Right renal cortex interstitium (tissue), 3 donors: ENCODE data around the gene SHOC2. TPM values are rescaled to one million over a fixed set of nuclear protein-coding genes. Genes with fewer than 3 reads are reported as not detected.
A peak's percentile ranks its signal among the peaks of the same experiment; 100 is the strongest.

ENCODE experiments used
- DNase-seq, 3 donors: peaks; one replicate each; pipeline ENCODE4 v3.0.0-alpha.2; 2013; ENCODE audit warnings: low read depth in 3 of 3, low spot score in 2 of 3
- polyA plus RNA-seq, 3 donors: library from polyadenylated mRNA; unstranded; fragments of 120-200 nt; gene quantifications; one replicate each; pipeline ENCODE4 v1.2.1, GENCODE V29; 2013; ENCODE audit not compliant: insufficient read length in 3 of 3

SHOC2 gene
- polyA plus RNA-seq, 3 donors: 39.6 to 43.2 (median 42.3) TPM

DNA sequence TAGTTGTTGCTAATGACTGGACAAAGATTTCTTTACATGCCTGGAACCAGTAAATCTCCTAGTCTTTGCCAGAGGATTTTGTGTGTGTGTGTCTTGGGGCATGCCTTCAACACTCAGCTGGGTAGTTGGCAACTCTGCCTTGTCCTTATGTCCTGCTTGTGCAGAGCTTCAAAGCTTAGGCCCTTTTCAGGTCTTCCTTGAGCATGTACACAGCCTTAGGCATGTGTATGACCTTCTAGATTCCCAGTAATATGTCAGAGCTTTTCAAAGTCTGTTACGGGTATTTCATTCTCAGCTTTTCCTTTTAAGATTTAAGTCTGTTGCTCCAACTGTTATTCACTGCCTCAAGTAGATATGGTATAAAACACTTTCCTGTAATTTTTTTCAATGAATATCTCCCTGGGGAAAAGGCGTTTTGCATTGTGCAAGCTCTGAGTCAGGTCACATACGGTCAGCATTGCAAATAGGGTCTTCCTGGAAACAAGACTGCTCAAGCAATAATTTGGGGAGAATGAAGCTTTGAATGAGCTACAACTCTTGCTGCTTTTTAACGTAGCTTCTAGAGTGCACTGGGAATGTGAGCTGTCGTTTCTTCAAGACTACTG, 25.5 kb downstream of the SHOC2 start:
- no peak for DNase-seq

DNA sequence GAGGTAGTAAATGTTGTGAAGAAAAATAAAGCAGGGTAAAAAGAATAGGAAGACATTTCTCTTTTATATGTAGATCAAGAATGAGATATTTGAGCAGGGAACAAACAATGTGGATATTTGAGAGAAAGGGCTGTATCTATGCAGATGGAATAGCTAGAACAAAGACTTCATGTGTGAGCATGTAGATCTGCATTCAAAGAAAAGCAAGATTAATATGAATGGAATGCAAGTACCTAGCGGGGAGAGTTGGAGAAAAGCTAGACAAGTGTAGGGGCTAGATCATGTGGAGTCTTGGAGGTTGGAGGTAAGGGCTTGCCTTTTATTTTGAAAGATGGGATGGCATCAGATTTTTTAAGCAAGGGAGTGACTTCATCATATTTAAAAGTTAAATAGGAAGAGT, 27.1 kb downstream of the SHOC2 start:
- no peak for DNase-seq

DNA sequence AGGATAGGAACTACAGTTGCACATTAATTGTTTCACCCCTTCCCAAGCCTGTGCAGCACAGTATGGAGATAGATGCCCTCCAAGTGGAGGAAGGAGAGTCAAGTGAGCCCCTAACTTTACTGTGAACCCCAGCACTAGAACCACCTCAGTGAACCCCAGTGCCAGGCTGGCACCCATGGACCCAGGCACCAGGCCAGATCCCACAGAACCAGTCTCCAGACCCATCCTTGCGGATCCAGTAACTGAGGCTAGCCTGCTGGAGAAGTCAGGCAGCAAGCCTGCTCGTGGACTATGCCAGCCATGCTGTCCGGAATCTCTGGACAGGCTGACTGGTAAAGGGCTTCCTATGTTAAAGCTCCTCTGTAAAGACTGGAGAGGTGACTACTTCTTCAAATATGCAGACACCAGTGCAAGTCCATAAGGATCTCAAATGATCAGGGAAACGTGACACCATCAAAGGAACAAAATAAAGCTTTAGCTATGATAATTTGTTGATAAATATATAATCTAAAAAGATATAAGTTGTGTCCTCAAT, 27.7 kb downstream of the SHOC2 start:
- no peak for DNase-seq

DNA sequence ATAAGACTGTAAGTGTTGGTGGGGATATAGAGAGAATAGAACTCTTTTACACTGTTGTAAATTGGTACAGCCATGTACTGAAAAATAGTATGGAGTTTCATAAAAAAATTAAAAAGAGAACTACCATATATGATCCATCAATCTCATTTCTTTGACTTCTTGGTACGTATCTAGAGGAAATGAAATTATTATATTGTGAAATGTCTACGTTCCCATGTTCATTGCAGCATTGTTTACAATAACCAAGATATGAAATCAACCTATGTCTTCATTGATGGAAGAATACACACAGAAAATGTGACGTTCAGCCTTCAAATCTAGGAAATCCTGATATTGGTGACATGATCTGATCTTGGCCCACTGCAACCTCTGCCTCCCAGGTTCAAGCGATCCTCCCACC, 32.0 kb downstream of the SHOC2 start:
- no peak for DNase-seq

DNA sequence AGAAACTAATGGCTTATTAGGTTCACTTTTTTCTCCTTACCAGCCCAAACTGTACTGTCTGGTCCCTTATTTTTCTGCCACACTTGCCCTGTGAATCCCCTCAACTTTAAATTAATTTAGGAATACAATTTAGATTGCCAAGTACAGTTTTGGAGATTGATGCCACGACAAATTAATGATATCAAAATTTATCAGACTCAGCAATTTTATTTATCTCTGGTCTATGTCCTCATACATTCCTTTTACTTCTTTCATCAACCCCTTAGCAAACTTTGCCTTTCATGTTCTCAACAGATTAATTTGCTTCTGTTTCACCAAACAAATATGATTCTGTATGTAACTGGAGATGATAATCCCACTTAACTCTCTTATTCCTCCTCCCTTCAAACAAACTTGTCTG, 38.2 kb downstream of the SHOC2 start:
- no peak for DNase-seq

DNA sequence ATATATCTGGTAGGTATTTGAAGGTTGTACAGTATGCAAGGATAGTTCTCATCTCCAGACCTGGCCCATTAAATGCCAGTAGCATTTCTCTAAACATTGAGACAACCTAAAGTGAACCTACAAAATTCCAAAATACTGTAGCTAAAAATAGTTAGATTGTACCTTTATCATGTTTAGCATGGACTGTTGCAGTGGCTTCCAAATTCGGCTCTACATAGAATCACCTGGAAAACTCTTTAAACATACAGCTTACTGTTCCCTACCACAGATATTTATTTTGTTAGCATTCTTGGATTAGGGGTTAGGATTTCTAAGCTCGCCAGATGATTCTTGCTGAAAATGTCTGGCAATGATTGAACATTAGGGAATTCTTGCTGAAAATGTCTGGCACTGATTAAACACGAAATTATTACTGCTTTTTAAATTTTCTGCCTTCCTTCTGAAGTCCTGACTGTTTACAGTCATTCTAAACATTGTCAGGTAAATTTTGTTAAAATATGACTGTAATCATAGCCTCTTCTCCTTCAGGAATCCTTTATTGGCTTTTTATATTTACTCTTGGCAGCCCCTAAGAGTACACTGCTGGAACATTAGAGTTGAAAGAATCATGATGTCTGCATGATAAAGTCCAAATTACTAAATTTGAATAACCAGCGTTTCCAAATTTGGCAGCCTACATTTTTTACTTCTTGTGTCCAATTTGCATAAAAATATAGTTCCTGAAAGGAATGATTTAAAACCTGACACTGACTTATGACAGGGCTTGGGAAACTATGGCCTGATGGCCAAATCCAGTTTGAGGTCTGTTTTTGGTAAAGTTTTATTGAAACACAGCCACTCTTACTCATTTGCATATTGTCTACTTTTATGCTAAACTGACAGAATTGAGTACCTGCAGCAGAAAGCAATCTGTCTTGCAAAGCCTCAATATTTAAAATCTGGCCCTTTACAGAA, 40.3 kb downstream of the SHOC2 start:
- no peak for DNase-seq

DNA sequence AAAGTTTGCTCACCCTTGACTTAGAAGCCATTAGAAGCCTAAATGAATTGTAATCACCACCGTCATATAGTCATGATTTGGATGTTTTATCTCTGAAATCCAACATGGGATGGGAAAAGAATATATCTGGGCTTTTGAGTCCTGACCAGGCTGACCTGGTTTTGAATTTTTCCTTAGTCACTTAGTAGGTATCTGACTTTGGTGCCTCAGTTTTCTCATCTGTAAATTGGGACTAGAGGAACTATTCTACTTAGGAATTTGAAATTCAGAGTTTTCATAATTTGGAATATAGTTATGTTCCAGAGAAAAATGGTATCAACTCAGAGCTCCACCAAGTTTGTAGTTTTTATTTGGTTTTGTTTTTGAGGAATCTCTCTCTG, 40.9 kb downstream of the SHOC2 start:
- DNase-seq: no peak

DNA sequence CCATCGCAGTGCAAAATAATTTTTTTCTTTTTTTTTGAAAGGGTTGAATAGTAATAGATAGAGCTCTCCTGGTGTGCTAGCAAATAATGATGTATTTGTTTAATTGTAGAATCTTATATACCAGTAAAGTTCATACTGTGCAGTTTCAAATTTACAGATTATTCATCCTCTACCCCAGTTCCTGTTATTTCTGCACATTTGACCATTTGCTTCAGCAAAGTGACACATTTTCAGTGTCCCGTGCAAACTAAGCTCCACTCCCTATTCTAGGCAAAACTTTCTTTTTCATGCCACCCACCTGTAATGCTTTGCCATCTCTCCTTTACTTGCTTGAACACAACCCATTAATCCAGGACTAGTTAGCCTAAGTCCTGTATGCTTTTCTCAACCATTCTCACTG, 43.0 kb downstream of the SHOC2 start:
- DNase-seq: no peak

DNA sequence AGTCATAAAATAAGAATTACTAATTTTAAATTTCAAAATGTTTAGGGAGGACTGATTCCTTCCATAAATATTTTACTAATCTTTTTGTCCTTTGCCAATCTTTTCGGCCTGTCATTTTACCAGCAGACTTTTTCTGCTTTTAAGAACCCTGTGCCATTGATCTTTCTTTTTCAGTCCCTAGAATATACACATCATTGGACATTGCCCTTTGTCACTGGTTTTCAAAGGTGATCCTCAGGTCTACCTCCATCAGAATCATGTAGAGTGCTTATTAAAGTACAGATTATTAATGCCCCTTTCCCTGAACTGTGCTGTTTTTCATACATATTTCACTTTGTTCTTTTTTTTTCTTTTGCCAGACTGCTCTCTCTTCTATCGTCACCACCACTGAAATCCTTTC, 43.8 kb downstream of the SHOC2 start:
- DNase-seq: no peak

DNA sequence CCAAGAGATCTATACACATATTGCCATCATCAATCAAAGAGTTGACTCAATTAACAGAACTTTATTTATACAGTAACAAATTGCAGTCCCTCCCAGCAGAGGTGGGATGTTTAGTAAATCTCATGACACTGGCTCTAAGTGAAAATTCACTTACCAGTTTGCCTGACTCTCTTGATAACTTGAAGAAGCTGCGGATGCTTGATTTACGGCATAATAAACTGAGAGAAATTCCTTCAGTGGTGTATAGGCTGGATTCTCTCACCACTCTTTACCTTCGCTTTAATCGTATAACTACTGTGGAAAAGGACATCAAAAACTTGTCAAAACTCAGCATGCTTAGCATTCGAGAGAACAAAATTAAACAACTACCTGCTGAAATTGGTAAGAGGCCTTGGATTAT, 45.3 kb downstream of the SHOC2 start:
- peak in 1 of 3 donors; percentile 8 for DNase-seq

DNA sequence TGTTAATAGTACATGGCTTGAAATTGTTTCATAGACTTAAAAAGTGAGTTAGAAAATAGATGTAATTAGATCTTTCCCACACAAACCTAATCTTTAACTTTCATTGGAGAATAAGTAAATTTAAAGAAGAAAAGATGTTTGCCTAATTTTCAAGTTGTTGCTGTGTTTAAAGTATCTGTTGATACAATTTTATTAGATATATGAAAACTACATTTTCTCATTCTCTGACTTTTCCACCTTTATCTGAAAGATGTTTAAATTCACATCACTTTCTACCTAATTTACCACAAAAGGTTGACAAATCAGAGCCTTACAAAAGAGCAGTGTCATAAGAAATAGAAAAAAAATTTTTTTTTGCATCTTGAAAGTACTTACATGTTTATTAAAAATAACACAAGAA, 45.8 kb downstream of the SHOC2 start:
- no peak for DNase-seq

DNA sequence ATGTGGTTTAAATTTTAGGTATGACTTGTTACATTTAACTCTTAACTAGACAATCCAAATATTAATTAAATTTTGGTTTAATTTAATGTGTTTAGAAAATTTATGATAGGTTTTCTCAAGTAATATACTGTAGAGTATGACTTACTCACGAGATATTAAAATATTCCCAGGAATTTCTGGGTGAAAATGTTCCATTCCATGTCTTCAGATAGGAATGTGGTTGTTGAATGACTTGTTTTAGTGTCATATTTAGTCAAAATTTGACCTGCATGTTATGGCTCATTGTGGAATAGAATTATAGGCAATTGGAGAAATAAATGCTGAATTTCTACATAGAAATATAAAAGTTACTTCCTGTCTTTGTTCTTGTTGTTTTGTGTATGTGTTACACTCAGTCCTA, 46.7 kb downstream of the SHOC2 start:
- no peak for DNase-seq

DNA sequence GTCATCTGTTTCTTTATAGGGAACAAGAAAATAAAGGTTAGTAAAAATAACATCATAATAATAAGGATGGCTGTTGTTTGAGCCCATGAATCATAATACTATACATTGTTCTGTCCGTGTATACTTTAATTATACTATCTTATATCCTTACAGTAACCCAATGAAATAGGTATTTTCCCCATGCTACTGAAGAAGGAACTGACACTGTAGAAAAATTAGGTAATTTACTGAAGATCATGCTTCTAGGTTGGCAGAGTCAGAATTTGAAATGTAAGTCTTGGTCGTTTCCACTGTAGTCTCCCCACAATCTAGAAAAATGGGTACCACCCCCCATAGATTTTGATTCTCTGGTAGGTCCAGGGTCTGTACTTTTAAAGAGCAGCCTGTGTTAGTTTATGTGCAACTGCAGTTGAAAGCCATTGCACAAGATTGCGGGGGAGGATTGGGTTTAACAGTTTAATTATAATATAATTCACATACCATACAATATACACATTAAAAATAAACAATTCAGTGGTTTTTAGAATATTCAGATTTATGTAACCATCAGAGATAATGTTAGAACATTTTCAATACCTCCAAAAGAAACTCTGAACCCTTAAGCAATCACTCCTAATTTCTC, 47.7 kb downstream of the SHOC2 start:
- no peak for DNase-seq

DNA sequence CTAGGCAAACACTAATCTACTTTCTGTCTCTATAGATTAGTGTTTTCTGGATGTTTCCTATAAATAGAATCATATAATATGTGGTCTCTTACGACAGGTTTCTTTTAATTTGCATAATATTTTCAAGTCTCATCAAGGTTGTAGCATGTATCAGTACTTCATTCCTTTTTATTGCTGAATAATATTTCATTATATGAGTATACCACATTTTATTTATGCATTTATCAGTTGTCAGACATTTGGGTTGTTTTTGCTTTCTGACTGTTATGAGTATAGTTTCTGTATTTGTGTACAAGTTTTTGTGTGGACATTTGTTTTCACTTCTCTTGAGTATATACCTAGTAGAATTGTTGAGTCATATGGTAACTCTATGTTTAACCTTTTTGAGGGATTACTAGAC, 48.2 kb downstream of the SHOC2 start:
- DNase-seq: no peak

DNA sequence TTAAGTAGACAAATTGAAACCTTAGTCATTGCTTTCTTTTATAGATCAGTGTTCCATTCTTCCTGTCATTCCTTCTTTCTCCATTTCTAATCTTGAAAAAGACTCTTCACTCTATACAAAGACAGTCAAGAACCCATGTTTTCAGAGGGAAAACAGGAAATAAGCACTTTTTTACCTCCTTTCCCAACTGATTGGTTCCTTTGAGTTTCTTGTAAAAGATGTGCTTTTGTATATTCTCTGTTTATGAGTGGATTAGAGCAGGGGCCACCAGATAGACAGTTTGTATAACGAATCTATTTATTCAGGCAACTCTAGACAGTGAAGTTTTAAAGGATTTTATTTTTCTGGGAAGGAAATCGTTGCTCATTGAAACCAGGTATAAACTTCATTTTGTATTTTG, 49.8 kb downstream of the SHOC2 start:
- no peak for DNase-seq

DNA sequence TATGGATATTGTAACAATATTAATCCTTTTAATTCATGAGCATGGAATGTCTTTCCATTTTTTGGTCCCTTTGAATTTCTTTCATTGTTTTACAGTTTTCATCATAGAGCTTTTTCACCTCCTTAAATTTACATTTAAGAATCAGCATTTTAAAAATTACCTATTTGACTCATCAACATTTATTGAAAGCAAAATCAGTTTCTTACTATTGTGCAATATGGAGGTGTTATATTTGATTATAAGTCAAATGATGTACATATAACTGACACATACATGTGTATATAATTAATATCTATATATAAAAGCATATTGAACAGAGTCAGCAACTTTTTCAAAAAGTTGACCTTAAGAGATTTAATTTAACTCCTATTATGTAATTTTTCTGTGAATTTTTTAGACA, 52.2 kb downstream of the SHOC2 start:
- no peak for DNase-seq

DNA sequence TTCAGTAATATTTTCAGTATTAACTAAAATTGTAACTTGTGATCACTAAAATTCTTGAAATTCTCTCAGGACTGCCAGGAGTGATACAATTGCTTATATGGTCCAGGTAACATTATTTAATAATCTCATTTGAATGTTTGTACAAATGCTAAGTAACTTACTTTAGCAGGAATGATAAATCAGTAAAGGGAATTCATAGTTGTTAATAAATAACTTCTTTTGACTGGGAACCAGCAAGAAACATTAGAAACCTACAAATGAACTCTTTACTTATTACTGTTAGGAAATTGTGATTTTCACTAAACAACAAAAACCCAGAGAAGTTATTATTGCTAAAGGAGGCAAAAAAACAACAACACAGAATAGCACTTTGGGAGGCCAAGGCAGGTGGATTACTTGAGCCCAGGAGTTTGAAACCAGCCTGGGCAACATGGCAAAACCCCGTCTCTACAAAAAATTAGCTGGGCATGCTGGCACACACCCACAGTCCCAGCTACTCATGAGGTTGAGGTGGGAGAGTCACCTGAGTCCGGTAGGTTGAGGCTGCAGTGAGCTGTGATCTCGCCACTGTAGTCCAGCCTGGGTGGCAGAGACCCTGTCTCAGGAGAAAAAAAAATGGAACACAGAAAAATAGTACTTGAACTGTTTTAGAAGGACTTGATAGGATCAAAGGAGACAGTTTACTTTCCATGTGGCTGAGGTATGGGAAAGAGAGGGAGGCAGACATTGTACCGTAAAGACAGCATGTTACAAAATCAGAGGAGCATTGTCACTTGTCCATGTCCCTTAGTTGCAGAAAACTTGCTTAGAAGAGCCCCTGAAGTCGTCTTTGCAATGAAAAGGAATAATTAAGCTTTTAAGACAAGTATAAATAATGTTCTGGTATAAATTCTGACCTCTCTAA, 53.1 kb downstream of the SHOC2 start:
- DNase-seq: no peak

DNA sequence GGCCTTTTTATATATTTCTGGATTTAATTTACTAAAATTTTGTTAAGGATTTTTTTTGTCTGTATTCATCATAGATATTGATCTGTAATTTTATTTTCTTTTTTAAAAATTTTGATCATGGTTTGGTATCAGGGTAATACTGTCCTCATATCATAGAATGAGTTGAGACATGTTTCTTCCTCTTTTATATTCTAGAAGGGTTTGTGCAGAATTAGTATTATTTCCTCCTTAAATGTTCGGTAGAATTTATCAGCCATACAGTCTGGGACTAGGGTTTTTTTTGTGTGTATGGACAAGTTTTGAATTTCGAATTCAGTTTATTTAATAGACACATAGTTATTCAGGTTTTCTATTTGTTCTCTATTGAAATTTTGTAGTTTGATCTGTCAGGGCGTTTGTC, 54.0 kb downstream of the SHOC2 start:
- DNase-seq: no peak

DNA sequence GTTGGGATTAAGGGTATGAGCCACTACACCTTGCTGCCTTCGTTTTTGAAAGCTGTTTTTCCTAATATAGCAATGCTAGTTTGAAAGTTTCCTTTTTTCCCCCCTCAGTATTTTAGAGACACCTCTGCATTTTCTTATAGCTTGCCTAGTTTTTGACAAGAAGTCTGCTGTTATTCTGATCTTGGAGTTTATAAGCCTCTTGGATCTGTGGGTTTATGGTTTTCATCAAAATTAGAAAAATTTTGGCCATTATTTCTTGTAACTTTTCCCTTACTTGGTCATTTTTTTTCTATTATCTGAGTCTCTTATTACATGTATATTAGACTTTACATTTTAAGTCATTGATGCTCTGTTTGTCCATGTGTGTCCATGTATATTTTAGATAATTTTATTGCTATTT, 57.2 kb downstream of the SHOC2 start:
- DNase-seq: no peak

DNA sequence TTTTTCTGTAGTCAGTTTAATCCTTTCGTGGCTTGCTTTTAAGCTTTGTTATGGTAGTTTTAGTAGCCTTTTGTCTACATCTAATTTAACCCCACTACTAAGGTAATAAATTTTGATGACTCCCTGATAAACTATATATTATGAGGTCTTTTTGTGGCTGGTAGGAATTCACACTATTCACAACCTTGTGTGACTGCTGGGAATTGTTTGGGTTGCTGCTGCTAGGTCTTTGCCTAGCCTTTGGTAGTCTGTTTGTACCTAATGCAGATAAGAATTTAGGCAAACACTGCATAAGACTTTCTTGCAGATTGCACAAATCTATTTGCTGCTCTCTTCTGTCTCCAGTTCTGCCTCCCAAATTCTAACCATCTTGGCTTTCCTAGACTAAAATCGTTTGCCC, 58.3 kb downstream of the SHOC2 start:
- DNase-seq: no peak

DNA sequence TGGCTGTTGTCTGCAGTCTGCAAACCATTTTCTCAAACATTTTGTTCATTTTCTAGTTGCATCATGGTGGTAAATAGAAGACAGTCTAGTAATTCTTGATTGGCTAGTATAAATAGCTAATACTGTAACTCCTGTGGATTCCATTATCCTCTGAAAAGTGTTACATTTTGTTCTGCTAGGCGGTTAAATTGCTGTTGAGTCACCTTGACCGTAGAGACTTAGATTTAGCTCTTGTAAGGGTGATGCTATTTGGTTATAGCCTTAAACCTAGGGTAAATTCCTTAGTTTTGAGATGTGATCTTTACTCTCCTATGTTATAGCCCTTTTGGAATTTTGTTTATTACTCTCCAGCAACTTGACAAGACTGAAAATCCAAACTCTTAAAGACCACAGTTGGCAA, 58.8 kb downstream of the SHOC2 start:
- DNase-seq: no peak
